Lung (tissue), 12 donors: ENCODE measurements around the gene RCE1. TPM values are rescaled to one million over a fixed set of nuclear protein-coding genes. Genes with fewer than 3 reads are reported as not detected.

Source experiments
- ATAC-seq: fragments of 200-7000 bp; cut with Tn5 transposase; one replicate; pipeline ENCODE4 v1.9.1; 2020; ENCODE audit warnings: moderate number of reproducible peaks; ENCODE audit not compliant: insufficient read depth, low FRiP score
- DNase-seq, 3 donors: peaks; one replicate each; pipeline ENCODE4 v3.0.0-alpha.2; 2013 to 2017
- H3K27ac ChIP-seq, 2 donors: one replicate each; pipeline ENCODE4 v1.5.1; 2013; ENCODE audit warnings: mild to moderate bottlenecking in 2 of 2, moderate library complexity in 2 of 2, control low read depth in 1 of 2, inconsistent platforms in 1 of 2, low read depth in 1 of 2, low read length in 1 of 2
- H3K27me3 ChIP-seq, 3 donors: one replicate each; pipeline ENCODE4 v1.5.1; 2013; ENCODE audit warnings: low read length in 2 of 3; ENCODE audit not compliant: control insufficient read depth in 3 of 3, insufficient read depth in 3 of 3
- H3K36me3 ChIP-seq, 4 donors: one replicate each; pipeline ENCODE4 v1.5.1; 2013; ENCODE audit warnings: low read length in 4 of 4, mild to moderate bottlenecking in 1 of 4, moderate library complexity in 1 of 4; ENCODE audit not compliant: control insufficient read depth in 4 of 4, insufficient read depth in 4 of 4
- H3K4me1 ChIP-seq, 5 donors: one replicate each; pipeline ENCODE4 v1.5.1; 2013; ENCODE audit warnings: low read length in 5 of 5, mild to moderate bottlenecking in 2 of 5, moderate library complexity in 1 of 5; ENCODE audit not compliant: control insufficient read depth in 5 of 5, insufficient read depth in 5 of 5
- H3K4me3 ChIP-seq: one replicate; pipeline ENCODE4 v1.5.1; 2013; ENCODE audit warnings: mild to moderate bottlenecking, control low read depth, moderate library complexity
- H3K9ac ChIP-seq, 2 donors: one replicate each; pipeline ENCODE4 v1.5.1; 2013; ENCODE audit warnings: low read length in 2 of 2, control low read depth in 1 of 2; ENCODE audit not compliant: insufficient read depth in 1 of 2
- H3K9me3 ChIP-seq, 4 donors: one replicate each; pipeline ENCODE4 v1.5.1; 2013; ENCODE audit warnings: low read length in 3 of 4, mild to moderate bottlenecking in 1 of 4, moderate library complexity in 1 of 4; ENCODE audit not compliant: control insufficient read depth in 4 of 4, insufficient read depth in 3 of 4
- WGBS, 2 donors: extraction: QIAGEN DNeasy Blood & Tissue Kit; methylation state at CpG; one replicate each; pipeline ENCODE4 v1.1.7; 2013; 5-methylcytosine and 5-hydroxymethylcytosine counted together
- polyA plus RNA-seq, 2 donors: library from polyadenylated mRNA; stranded (reverse); fragments of 200-250 nt; gene quantifications; one replicate each; pipeline ENCODE4 v1.2.1, GENCODE V29; 2013
- total RNA-seq, 2 donors: library from RNA; depleted of rRNA in 1 of 2; stranded (reverse); fragments of >200 nt in 1 of 2; gene quantifications; one replicate each; pipeline ENCODE4 v1.2.1, GENCODE V29; 2014 to 2021
- TF ChIP-seq, protein P1 (sequence below): IDR thresholded peaks from 2 replicates; pipeline ENCODE4 v1.5.1; 2012; ENCODE audit warnings: mild to moderate bottlenecking; ENCODE audit errors: control extremely low read depth, extremely low read depth
- donor health status: control.
- donor health status: control.
- donor health status: Bipolar disorder and iron deficiency.
- donor health status: healthy.
- donor health status: DM: yes; HTN: yes; CAD: no.

The RCE1 gene
- total and polyA plus RNA-seq, 4 donors = 8.7 to 24.0 (median 21.2) TPM

- DNase-seq = no peak
- 81 to 95% methylated on average over 8 of the region's 8 CpGs for WGBS, 2 donors
- Histone ChIP-seq H3K9ac (no peak overlapping the region), H3K4me3 (no peak overlapping the region), H3K27me3 (no peaks in the 10 kb centered on the region), H3K4me1 (peaks cover 0 to 30% (median 7%) of the 10 kb centered on the region in 5 donors), H3K9me3 (no peaks in the 10 kb centered on the region), H3K36me3 (no peaks in the 10 kb centered on the region), H3K27ac (no peak overlapping the region)
- TF ChIP-seq, protein P1, sequence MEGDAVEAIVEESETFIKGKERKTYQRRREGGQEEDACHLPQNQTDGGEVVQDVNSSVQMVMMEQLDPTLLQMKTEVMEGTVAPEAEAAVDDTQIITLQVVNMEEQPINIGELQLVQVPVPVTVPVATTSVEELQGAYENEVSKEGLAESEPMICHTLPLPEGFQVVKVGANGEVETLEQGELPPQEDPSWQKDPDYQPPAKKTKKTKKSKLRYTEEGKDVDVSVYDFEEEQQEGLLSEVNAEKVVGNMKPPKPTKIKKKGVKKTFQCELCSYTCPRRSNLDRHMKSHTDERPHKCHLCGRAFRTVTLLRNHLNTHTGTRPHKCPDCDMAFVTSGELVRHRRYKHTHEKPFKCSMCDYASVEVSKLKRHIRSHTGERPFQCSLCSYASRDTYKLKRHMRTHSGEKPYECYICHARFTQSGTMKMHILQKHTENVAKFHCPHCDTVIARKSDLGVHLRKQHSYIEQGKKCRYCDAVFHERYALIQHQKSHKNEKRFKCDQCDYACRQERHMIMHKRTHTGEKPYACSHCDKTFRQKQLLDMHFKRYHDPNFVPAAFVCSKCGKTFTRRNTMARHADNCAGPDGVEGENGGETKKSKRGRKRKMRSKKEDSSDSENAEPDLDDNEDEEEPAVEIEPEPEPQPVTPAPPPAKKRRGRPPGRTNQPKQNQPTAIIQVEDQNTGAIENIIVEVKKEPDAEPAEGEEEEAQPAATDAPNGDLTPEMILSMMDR = no peak
- ATAC-seq = no peak
These were observed 36.8 kb downstream of the RCE1 start for GRCh38 chr11:66879999-66880398.

GRCh38 chr11:66880496-66881450 lies 37.5 kb downstream of the RCE1 start:
- Histone ChIP-seq H3K4me1 (peaks cover 0 to 32% (median 7%) of the 10 kb centered on the region in 5 donors), H3K36me3 (no peaks in the 10 kb centered on the region), H3K9me3 (no peaks in the 10 kb centered on the region), H3K27ac (no peak overlapping the region), H3K9ac (no peak overlapping the region), H3K4me3 (no peak overlapping the region), H3K27me3 (no peaks in the 10 kb centered on the region)
- WGBS, 2 donors = 32 to 48% methylated on average over 14 of the region's 14 CpGs
- TF ChIP-seq, protein P1 = no peak
- ATAC-seq = no peak
- peak in 1 of 3 donors; percentile 55 for DNase-seq

GRCh38 chr11:66881451-66881835 lies 38.2 kb downstream of the RCE1 start:
- Histone ChIP-seq H3K9ac (no peak overlapping the region), H3K36me3 (no peaks in the 10 kb centered on the region), H3K4me1 (peaks cover 0 to 35% (median 7%) of the 10 kb centered on the region in 5 donors), H3K27me3 (no peaks in the 10 kb centered on the region), H3K9me3 (no peaks in the 10 kb centered on the region), H3K27ac (no peak overlapping the region), H3K4me3 (no peak overlapping the region)
- ATAC-seq (no peak), DNase-seq (no peak)
- WGBS, 2 donors = 93 to 98% methylated on average over 10 of the region's 10 CpGs
- TF ChIP-seq, protein P1 = no peak
